HG02981 (cell line): ENCODE measurements around the gene LCN6.

ENCODE experiments used
- ATAC-seq: cut with Tn5 transposase; IDR thresholded peaks from one replicate; pipeline ENCODE4 v1.9.1; 2021; ENCODE audit warnings: mild to moderate bottlenecking, moderate library complexity; ENCODE audit not compliant: unreplicated experiment

LCN6 gene

DNA sequence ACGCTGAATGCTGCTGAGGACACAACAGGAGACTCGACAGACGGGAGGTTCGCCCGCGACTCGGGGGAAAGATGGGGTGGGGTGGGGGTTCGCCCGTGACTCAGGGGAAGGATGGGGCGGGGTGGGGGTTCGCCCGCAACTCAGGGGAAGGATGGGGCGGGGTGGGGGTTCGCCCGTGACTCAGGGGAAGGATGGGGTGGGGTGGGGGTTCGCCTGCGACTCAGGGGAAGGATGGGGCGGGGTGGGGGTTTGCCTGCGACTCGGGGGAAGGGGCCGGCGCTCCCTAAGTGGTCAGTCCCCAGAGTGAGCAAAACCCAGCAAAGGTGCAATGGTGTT is 2.2 kb downstream of the LCN6 start:
- ATAC-seq = no peak

DNA sequence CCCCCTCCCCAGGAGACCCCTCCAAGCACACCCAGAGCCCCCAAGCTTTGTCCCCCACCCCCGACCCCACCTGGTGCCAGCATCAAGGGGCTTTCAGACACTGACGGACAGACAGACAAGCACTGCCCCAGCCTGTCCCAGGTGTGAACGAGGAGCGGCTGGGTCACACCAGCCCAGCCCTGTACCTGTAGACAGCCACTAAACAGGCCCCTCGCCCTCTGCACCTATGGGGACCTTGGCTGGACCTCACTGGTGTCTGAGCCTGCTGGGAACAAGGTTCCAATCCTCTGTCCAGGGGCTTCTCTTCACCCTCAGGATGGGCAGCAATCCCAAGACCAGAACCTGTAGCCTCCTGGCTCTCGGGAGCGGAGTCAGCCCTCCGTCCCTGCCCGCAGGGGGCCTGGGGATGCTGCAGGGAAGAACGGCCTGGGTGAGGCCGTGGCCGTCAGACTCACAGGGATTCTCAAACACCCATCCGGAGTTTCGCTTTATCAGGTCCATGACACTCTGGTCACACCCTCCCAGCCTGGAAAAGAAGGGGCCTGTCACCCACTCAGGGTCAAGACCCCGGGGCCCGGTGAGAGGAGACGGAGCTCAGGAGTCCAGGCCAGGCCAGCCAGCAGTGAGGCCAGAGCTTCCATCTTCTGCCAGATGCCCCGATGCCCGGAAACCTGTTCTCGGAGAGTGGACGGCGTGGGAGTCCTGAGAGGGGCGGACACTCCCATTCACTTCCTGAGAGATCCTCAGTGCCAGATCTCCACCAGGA is 2.8 kb downstream of the LCN6 start:
- ATAC-seq = no peak

DNA sequence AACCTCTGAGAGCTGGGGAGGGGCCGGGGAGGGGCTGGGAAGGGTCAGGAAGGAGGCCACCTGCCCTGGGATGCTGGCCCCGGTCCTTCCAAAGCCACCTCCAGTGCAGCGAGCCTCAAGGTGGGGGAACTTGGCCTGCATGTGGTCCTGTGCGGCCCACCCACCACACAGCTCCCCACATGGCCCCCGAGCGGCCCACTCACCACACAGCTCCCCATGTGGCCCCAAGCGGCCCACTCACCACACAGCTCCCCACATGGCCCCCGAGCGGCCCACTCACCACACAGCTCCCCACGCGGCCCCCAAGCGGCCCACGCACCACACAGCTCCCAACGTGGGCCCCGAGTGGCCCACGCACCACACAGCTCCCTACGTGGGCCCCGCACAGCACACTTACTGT is 3.6 kb downstream of the LCN6 start:
- no peak for ATAC-seq

DNA sequence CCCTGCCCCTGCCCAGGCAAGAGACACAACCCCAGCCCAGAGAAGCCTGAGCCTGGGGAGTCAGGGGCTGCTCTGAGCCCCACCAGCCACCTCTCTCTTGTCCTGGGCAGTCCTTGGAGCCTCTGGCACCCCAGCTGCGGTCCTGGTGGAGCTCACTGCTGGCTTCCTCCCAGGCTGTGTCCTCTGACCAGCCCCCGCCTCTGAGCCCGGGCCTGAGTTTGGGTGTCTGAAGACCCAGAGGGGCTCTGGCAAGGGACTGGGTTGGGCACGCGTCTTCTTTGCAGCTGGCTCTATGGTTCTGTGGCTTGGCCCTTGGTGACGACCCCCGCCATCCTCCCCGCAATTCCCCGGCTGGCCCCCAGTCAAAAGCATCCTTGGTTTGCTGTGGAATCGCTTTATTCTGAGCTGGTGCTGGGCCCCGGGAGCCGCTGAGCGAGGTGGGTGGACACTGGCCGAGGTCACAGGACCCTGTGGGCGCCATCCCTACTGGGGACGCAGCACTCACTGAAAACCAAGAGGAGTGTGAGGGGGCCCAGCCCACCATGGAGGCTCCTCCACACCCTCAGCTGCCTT is 4.6 kb downstream of the LCN6 start:
- ATAC-seq = no peak

DNA sequence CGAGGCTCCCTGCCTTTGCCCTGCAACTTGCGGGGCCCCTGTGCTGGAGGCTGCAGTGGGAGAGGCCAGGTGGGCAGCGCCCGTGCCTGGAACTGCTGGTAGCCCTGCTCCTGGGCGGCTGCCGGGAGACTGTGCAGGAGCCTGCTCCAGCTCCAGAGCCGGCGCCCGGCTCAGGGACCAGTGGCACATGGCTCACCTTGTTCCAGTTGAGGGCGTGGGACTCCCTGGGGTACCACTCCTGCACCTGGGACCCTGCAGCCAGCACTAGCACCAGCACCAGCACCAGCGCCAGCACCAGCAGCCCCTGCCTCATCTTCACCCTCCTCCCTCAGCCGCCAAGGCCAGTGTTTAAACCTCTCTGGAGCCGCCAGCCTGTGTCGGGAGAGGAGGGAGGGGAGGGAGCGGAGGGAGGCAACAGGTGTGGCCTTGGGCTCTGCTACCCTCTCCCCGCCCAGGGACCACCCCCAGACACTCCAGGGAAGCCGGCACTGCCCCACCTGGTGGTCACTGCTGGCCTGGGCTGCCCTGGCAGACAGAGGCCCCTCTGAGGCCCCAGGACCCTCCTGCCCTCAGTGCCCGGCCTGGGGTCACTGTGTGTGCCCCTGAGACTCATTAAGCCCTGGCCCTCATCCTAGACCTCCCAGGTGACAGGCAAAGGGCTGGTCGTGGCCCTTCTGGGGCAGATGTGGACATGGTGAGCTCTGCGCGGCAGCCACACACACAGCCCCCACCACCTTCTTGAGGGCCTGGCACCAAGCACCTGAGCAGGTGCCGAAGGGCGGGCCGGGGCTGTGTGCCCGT is 5.5 kb downstream of the LCN6 start, which contains the start of gene LCN10:
Gene LCN10, minus strand, starts transcription at position 350 of the 801 bp plus-strand sequence. Its CDS starts 37 bp downstream, at position 313.
- ATAC-seq = no peak

DNA sequence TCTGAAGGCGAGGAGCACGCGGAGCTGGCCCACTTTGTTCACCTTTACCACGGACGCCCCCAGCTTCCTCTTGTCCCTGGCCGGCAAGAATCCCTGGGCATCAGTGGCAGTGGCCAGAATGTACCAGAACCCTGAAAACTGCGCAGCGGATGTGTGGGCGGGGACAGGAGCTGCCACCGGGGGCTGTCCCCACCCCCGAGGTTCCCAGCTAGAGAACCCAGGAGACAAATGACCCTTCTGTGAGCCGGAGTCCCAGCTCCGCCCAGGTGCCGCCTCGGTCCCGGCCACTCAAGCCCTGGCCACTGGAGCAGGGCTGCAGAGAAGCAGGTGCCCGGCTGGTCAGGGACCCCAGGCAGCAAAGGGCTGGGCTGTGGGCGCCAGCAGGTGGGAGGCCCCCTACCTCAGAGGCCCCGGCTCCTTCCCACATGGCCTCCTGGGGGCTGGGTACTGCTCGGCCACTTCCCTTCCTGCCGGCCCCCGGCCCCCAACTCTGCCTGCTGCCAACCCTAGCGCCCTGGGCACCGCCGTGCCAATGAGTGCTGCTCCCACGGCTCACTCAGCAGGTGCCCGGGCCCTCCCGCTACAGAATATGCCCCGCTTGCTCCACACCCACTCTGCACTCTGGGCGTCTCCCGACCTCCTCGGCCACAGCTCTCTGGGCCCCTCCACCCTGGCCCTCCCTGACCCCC is 6.3 kb downstream of the LCN6 start:
- no peak for ATAC-seq

DNA sequence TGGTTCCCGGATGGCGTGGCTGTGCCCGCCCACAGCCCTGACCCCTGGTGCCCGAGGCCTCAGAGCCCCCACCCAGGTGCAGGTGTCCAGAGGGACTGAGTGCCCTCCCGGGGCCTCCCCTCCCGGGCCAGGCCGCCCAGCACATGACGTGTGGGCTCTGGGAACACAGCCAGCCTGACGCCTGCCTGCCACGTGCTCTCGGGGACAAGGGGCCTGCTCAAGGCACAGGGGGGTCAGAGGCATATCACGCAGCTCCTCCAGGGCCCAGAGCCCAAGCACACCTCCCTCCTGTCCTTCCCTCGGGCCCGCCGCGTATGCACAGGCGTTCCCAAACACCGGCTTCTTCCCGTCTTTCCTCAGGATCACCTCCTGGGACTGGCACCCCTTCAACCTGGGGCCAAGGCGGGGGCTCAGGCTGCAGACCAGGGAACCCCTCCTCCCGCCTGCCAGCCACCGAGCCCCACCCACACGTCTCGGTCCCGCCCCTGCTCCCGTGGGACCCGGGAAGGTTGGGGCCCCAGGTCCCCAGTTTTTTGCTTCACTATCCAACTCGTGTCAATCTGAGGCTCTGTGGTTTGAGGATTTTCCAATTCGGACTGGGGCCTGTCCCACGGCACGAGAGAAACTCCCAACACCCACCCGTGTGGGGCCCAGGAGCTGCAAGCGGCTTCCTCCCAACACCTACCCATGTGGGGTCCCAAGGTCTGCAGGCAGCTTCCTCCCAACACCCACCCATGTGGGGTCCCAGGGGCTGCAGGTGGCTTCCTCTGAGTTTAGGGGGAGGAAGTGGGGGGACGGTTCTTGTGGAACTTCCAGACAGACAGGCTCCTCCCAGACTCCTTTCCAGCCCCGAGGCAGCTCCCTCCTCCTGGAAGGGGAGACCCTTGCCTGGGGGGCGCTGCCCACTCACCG is 7.1 kb downstream of the LCN6 start:
- ATAC-seq = no peak

DNA sequence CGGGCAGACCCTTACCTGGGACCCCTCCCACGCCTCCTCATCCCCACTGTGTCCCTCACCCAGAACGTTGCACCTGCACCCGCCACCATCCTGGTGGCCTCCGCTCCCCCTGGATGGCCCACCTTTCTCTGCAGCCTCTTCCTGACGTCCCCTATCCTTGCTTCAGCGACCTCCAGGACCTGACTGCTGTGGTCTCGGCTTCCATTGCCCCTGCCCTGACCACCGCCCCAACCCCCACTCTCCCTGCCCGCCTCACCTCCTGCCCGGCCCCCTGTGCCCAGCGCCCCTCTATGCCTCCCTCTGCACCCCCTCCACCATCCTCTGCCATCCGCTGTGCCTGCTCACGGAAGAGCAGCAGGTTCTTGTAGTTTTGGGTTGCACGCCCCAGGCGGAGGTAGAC is 7.8 kb downstream of the LCN6 start:
- ATAC-seq = no peak

DNA sequence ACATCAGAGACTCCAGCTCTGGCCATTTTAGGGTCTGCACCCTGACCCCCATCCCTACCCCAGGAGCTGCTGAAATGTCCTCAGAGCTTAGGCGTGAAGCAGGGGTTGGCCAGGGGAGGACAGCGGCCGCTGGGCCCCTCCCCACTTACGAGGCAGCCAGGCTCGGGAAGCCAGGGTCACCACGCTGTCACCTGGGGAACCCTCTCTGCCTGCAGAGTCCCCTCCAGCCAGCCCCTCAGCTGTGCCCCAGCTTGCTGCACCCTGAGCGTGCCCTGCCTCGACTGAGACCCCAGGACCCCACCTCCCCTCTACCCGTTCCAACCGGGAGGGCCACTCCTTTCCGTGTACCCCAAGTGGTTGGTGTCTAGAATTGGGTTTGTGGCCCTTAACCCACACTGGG is 8.3 kb downstream of the LCN6 start:
- no peak for ATAC-seq

DNA sequence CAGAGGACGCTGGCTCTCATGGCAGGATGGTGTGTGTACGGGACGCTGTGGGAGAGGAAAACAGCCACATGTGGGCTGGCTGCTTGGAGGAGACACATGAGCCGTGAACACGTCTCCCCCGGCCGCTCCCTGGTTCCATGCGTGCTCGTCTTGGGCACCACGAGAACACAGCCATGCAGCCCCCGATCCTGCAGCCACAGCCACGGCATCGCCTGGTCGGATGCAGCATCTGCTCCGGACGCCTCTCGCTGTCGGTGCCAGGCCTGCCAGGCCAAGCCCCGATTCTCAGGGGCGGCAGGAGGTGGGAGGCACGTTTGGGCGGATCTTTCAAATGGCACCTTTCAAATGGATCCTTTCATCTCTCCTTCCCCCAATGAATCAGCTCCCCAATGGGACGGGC is 8.8 kb downstream of the LCN6 start:
- ATAC-seq = no peak

DNA sequence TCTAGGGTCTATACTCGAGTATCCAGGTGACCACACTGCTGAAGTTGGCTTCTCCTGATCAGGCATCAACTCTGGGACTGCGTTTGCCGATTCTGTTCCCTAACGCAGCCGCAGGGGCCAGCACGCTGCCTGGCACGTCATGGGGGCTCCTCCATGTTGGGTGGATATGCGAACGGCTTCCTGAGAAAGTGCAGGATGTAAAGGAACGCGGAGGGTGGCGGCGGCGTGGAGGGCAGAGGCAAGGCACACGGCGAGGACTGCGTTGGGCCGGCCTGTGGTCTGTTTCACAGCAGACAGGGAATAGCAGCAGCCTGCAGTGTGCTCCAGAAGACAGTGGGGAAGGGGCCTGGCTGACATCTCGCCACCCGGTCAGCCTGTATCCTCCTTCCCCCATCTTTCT is 9.4 kb downstream of the LCN6 start:
- no peak for ATAC-seq

DNA sequence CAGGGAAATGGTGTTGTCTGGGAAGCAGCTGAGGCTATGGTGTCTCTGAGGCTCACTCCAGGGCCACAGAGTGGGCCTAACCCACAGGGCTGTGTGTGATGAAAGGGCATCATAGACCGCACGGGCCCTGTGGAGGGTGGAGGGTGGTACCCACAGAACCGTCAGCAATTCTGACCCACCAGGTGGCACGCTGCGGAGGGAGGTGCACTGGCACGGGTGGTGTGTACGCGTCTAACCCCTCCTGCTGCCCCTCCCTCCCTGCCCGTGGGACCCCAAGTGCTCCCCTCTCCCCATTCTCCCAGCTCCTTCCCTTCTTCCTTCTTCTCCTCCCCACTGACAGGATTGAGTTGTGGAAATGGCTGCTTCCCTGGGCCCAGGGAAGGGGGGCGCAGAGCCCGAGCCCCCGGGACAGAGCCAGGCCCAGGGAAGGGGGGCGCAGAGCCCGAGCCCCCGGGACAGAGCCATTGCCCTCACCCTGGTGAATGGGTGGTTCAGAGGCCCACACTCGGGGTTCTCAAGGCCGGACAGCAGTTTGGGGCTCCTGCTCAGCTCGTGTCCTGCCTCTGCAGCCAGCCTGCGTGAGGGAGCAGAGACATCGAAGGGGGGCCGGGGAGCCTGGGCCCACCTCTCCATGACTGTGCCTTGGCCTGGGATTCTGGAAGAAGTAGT is 12.4 kb downstream of the LCN6 start:
- no peak for ATAC-seq

DNA sequence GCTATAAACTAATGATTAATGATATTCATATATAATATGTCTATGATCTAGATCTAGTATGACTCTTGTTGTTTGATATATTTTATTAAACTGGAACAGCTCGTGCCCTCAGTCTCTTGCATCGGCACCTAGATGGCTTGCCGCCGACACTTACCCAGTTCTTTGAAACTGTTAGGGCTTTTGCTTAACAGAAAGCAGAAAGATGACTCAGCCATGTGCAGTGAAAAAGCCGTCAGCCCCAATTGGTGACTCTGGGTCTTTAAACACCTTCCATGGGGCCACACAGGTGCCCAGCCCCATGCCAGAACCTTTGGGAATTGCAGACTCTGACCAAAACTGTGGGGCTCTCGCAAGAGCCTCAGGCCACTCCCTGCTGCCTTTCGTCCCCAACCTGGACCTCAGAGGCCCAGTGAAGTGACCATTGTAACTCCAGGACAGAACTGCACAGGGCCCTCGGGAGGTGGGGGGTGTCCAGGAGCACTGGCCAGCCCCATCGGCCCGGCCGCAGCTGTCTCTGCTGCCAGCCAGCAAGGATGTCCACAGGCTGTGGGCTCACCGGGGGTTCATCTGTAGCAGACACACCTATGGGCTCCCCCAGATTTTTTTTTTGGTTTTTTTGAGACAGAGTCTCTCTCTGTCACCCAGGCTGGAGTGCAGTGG is 13.4 kb downstream of the LCN6 start:
- no peak for ATAC-seq

DNA sequence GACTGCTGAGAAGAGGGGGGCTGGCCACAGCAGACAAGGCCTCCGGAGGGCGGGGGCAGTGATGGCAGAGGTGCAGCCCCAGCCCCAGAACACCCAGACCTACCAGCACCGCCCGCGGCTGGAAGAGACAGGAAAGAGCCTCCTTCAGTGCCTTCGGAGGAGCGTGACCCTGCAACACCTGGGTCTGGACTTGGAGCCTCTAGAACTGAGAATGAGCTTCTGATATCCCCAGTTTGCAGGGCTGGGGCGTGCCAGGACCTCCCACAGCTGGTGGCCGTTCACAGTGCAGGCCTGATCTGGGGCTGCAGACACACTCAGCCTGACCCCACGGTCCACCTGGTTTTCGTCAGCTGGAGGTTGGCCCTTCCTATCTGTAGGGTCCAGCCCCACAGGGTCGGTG is 14.7 kb downstream of the LCN6 start:
- no peak for ATAC-seq

DNA sequence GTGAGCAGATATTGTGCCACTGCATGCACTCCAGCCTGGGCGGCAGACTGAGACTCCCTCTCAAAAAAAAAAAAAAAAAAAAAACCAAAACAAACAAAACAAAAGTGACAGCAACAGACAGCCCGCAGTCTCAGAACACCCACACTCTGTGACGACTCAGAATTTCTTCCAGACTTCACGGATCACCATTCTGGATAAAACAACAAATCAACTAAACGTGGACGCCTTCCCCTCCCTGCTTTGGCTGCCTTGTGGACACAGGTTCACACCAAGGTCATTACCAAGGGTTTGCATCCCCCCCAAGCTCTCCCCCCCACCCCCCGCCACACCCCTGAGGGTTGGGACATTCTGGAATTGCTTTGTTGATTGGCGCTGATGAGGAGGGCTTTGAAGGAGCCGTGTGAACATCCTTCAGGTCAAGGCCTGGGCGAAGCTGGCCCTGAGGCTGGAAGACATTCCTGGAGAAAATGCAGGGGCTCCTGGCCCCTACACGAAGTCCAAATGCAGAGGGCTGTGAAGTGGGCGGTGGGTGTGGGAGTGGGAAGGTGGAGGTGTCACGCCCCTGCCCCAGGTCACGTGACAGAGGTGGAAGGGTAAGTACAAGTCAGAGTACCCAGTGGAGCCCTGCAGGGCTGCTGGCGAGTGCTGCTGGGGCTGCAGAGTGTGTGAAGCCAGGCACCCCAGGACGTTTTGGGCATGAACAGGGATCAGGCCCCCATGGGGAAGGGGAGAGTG is 15.7 kb downstream of the LCN6 start:
- no peak for ATAC-seq

DNA sequence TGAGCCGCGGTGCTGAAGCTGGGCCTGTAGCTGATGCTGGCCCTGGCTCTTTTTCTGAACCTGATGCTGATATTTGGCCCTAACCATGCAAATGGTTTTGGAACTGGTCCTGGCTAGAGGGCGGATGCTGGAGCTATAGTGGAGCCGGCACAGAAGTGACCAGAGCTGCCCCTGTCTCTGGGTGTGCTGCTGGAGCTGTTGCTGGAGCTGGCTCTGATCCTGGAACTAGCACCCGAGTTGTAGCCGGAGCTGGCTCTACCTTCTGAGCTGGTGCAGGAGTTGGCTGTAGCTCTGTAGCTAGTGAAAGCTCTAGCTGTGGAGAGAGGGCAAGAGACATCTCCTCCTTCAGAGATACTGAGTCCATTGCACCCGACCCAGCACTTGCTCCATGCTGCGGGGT is 18.4 kb downstream of the LCN6 start:
- ATAC-seq = no peak

DNA sequence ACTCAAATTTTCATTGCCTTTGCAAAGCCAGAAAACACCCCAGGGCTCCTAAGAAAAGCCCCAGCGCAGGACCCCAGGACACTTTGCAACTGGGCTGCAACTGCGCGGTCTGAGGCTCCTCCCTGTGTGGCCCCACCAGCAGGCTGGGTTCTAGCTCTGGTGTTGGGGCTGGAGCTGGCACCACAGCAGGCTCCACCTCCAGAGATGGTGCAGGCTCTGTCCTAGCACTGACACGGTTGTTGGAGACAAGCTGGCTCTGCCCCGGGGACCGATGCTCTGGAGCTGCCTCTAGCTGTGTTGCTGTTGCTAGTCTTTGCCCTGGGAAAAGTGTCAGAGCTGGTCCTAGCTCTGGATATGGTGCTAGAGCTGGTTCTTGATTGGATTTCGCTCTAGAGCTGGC is 19.2 kb downstream of the LCN6 start:
- ATAC-seq = no peak

DNA sequence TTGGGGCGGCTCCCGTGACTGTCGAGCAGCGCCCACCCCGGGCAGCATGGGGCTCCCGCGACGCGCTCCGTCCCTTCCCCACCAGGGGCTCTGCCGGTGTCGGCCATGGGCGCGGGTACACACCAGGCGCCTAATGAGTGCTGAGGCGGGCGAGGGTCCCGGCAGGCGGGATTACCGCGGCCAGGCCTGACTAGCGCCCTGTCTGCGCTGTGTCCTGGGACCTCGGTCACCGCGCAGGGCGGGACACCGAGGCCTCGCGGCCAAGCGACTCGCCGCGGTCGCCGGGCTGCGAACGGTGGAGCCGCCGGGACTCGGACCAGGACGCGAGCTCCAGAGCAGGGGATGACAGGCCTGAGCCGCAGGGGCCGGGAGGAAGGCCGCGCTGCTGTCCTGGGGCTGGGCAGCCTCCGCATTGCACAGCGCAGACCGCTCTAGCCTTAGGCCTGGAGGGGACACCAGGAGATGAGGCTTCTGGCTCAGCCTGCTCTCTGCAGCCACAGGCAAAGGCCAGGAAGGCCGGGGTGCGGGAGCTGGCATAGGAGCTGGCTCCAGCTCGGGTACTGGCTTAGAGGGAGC is 19.7 kb downstream of the LCN6 start:
- ATAC-seq = peak; percentile 7
